Epidermal melanocyte (primary cell): ENCODE results near the gene FMR1NB.

Experiments used
- DNase-seq: peaks from one replicate; pipeline ENCODE4 v3.0.0; 2011; ENCODE audit warnings: low spot score; ENCODE audit not compliant: insufficient read length

FMR1NB gene, protein sequence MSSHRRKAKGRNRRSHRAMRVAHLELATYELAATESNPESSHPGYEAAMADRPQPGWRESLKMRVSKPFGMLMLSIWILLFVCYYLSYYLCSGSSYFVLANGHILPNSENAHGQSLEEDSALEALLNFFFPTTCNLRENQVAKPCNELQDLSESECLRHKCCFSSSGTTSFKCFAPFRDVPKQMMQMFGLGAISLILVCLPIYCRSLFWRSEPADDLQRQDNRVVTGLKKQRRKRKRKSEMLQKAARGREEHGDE

DNA sequence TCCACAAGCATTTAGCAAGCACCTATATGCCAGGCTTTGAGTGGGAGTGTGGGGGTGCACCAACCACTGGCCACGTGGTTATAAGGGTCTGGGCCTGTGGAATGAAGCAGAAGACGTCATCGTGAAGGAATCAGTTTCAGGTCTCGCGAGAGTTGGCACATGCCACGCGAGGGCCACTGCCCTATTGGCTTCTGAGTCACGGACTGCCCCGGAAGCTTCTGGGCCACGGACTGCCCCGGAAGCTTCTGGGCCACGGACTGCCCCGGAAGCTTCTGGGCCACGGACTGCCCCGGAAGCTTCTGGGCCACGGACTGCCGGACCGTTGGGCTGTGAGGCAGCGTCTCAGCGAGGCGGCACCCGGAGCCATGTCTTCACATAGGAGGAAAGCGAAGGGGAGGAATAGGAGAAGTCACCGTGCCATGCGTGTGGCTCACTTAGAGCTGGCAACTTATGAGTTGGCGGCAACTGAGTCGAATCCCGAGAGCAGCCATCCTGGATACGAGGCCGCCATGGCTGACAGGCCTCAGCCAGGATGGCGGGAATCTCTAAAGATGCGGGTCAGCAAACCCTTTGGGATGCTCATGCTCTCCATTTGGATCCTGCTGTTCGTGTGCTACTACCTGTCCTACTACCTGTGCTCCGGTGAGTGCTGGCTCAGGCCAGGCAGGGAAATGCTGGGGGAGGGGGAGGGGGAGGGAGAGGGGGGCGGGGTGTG is at the start of gene FMR1NB:
Gene FMR1NB (plus strand): TSS at position 300 of the 715 bp plus-strand sequence. CDS start 66 bp downstream, at position 366.
- DNase-seq = no peak

DNA sequence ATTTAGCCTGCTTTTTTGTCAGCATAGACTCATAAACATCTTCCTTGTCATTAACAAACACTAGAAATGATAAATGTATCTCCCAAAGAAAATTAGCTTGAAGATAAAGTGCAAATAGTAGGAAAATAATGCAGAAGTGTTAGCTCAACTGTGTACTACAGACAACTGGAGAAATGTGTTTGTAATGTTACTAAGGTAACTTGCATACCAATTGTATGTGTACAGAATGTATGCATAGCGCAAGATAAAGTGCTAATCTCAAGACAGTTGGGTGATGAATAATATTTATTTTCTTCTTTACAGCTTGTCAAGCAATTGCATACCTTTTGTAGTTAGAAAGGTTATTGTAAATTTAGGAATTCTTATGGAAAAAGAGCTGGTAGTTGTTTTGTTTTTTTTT is 47.3 kb upstream of the FMR1NB start:
- no peak for DNase-seq

DNA sequence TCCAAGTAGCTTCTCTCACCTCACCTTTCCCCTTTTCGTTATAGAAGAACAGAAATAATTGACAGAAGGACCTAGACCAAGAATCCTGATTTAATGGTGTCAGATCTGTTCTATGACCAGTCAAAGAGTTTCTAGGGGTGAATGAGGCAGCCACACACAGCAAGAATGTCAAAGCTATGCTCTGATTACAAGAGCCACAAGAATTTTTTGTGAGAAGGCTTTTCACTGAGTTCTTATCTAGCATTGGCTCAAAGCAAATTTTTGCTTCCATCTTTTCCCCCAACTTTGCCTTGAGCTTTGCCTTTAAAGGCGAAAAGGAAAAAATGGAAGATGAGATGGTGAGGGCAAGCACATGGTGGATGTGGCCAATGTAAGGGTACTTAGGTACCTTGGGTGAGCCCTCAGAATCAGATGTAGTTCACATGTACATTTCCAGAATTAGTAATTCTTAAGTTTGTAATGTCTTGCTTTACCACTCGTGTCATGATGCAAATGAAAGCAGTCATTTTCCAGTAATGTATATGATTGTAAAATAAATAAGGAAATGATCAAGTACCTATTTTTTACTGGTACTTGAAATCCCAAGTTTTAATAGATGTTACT is 45.9 kb upstream of the FMR1NB start:
- no peak for DNase-seq

DNA sequence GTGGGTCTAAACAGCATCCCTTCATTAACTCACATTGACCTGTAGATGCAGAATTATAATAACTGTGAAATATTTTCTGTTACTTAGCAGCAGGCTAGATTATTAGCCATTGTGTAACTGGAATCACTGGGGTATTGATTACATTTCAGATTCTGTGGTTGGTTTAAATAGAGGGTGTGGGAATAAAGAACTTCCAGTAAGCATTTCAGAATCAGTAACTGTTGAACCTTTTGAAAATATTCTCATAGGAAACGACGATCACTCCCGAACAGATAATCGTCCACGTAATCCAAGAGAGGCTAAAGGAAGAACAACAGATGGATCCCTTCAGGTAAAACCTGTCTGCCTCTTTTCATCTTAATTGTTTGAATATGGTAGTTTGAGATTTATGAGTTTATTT is 35.9 kb upstream of the FMR1NB start:
- no peak for DNase-seq

DNA sequence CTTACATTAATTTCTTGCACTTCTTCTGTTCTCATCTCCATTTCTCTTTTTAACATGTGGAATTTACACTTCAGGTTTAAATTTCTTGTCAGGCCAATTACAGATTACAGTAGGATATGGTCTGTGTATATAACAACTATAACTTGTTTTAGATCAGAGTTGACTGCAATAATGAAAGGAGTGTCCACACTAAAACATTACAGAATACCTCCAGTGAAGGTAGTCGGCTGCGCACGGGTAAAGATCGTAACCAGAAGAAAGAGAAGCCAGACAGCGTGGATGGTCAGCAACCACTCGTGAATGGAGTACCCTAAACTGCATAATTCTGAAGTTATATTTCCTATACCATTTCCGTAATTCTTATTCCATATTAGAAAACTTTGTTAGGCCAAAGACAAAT is 32.6 kb upstream of the FMR1NB start:
- no peak for DNase-seq

DNA sequence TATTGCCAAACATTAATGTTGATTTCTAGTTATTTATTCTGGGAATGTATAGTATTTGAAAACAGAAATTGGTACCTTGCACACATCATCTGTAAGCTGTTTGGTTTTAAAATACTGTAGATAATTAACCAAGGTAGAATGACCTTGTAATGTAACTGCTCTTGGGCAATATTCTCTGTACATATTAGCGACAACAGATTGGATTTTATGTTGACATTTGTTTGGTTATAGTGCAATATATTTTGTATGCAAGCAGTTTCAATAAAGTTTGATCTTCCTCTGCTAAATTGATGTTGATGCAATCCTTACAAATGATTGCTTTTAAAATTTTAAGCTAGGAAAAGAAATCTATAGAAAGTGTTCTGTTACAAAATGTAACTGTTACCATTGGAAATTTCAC is 30.8 kb upstream of the FMR1NB start:
- no peak for DNase-seq

DNA sequence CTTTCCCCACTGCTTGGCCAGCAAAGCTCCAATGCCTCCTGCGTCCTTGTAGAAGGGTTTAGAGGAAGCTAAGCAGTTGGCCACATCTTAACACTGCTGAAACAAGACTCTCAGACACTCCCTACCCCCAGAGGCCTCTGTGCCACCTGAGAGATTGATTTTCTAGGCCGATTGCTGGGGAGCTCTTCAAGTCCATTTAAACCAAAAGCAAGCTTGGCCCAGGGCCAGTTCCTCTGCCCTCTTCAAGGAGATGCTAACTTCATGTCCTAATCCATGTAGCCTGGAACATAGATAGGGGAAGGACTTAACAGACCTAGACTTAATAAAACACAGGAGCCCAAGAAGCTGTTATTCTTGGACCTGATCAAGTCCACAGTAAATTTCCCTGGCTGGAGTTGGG is 27.2 kb upstream of the FMR1NB start:
- DNase-seq = no peak

DNA sequence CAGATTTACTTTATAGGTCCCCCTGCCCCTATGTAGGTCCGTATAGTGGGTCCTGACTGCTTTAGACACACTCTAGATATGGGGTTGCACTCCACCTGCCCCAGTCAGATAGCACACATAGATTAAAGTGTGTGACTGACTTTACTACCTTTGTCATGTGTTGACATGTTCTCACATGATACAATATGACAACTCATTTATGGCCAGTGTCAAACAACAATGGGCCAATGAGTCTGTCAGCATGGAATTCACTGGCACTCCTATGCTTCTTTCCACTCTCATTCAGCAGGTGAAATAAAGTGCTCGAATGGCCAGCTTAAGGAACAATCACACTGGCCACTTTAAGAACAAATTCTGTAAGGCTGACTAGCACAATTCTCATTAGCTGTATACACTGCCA is 23.8 kb upstream of the FMR1NB start:
- no peak for DNase-seq

DNA sequence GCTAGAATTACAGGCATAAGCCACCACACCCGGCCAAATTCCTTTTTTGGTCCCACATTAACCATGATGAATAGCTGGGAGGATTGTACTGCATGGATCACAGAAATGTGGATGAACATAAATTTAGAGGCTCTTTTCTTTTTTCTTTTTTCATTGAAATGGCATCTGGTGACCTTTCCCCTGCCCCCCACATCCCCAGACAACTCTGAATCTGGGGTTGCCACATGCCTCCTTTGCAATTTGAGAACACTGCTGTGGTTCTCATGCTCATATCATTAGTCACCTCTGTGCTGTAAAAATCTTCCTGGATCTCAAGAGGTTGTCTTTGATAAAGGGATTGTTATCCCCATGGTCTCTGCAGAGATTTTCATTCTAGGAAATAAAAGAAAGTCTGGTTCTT is 22.8 kb upstream of the FMR1NB start:
- no peak for DNase-seq

DNA sequence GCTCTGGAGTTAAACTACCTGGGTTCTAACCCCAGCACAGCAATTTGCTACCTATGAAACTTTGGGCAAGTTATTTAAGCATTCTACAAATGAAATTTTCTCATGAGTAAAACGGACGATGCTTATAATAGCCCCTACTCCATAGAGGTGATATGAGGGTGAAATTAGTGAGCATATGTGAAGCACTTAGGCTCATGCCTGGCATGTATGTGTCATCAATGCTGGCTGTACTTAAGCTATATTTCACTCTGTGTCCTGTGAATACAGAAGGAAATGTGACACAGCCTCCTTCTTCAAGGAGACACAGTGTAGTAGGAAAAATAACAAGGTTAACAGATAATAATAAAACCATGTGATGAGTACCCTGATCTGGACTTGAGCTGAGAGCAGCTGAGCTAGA is 20.4 kb upstream of the FMR1NB start:
- no peak for DNase-seq

DNA sequence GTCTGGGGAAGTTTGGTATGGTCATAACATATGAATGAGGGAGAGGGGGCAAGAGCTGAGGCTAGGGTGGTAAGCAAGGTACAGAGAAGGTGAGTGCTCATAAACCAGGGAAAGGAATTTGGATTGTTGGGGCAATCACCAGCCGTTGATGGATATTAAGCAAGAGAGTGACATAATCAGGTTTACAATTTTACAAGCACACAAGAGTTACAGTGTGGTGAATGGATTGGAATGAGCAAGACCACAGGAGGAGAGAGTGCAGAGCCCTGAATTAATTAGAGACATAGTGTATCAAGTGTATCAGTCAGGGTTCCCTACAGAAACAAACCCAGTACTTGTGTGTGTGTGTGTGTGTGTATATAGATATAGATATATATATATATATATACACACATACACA is 18.7 kb upstream of the FMR1NB start:
- DNase-seq = no peak

DNA sequence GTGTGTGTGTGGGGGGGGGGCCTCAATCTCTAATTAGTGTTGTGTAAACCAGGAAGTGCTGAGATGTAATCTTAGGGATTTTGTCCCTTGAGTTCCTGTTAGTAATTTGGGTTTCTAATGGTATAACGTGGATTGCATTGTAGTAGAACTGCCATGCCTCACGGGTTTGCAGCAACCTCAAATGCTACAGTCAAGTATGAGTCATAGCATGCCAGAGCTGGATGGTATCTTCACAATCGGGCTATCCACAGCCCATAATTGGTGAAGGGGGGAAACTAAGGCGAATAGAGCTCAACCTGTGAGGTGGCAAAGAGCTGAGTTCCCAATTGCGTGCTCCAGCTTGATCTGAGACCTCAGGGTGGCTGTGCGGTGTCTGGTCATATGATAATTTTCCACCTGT is 2.2 kb upstream of the FMR1NB start:
- DNase-seq = no peak

DNA sequence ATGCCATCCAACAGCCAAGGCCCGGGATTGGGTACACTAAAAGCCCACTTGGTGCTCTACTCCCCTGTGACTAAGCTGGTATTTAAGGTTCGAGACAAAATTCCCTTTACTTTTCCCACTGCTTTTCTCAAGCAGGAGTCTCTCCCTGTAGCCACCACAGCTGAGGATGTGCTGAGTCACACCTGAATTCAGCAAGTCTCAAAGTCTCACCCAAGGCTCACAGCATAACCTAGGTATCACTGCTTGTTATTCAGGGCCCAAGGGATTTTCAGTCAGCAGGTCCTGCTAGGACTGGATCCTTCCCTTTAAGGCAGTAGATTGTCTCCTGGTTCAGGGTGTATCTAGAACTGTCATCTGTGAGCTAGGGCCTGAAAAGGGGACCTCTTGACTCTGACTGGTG is 39.2 kb downstream of the FMR1NB start:
- no peak for DNase-seq

DNA sequence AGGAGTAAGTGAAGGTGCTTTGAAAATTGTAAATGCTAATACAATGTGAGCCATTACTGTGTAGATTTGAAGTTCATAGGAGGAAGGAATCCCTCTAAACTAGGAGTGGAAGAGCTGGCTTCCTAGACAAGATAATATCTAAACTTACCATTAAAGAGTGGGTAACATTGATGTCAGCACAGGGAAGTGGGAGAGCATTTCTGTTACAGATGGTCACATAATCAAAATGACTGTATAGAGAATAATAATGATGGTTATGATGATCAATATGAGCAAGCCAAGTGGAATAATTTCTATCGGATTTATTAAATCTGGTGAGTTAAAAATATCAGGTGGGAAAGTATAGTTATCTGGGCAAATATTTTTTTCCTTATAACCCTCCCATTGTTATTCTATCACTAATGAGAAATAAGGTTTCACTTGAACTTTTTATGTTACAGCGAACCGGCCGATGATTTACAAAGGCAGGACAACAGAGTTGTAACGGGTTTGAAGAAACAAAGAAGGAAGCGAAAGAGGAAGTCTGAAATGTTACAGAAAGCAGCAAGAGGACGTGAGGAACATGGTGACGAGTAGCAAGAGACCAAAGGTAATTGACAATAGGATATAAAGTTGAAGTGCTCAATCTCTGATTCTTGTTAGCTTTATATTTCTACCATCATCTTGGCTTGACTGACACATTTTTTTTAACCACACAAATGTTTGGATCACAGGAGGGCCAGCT is 43.5 kb downstream of the FMR1NB start:
- DNase-seq = no peak

DNA sequence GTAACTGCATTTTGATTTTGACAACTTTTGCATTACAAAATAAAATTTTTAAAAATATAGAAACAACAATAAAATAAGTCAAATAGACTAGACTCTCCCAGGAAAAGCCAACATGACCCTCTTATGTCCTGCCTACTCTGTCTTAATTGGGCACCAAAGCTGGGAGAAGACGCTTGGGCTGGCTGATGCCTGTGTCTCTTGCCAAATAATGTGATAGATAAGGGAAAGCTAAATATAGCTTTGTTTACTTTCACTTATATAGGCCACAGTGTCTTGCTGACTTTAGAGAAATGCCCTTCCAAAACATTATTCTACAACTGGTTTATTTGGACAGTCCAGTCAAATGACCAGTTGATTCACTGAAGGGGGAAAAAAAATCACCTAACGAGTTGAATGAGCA is 54.2 kb downstream of the FMR1NB start:
- no peak for DNase-seq

DNA sequence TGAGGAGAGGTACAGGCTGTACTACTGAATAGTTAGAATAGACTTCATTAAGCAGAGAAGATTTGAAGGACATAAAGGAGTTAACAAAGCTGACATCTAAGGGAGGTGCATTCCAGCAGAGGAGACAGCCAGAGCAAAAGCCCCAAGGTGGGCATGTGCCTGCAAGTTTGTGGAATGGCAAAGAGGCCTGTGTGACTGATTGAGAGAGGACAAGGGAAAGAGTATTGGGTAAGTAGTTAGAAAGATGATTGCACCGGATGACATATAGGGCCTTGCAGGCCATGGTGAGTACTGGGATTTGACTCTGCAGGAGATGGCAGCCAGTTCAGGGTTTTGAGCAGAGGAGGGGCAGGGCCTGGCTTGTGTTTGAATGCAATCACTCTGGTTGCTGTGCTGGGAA is 55.9 kb downstream of the FMR1NB start:
- no peak for DNase-seq

DNA sequence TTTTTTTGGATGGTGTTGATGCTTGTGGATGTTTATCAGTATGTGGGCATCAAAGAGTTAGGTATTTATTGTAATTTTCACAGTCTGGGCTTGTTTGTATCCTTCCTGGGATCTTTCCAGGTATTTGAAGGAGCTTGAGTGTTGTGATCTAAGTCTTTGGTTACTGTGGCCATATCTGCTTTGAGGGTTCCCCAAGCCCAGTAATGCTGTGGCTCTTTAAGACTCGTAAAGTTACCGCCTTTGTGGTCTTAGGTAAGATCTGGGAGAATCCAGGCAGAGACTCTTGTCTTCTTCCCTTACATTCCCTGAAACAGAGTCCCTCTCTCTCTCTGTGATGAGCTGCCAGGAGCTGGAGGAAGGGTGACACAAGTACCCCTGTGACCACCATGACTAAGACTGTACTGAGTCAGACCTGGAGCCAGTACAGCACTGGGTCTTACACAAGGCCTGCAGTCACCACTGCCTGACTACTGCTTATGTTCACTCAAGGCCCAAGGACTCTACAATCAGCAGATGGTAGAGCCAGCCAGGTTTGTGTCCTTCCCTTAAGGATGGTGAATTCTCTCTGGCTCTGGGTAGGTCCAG is 62.2 kb downstream of the FMR1NB start:
- no peak for DNase-seq

DNA sequence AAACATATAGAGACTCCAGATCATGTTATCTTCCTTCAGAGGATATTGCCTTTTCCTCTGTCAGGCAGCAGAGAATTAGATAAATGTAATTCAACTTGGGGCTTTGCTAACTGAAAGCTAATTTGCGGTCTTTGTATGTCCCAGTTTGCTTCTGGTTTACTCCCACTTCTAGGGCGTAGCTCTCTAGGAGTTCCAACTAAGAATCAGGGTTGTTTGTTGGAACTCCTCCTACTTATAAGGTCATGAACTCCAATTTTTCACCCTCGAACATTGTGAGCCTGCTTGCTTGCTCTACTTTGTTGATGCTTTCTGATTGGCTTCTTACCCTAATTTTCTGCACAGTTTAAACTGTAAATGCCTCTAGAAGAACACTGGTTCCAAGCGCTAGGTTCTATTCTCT is 66.1 kb downstream of the FMR1NB start:
- DNase-seq = no peak

DNA sequence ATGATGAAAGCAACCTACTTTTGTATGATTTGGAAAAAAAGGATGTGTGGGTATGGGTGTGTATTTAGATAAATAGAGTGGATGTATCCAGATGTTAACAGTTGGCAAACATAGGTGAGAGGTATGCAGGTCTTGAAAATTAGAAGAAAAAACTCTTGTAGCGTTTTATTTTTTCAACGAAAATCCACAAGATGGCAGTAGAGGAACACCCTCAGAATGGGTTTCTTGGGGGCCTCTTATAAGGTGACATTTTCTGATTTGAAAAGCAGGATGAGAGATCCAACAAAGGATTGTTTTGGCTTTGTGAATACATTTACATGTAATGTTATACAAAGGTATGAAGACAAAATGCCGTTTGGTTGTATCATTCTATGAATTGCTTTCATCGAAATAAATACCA is 68.3 kb downstream of the FMR1NB start:
- DNase-seq = no peak

DNA sequence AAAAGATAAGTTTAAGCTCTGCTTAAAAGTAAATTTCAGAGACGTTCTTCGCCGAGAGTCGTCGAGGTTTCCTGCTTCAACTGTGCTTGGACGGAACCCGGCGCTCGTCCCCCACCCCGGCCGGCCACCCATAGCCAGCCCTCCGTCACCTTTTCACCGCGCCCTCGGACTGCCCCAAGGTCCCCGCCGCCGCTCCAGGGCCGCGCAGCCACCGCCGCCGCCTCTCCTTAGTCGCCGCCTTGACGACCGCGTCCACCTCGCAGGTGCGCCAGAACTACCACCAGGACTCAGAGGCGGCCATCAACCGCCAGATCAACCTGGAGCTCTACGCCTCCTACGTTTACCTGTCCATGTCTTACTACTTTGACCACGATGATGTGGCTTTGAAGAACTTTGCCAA is 70.8 kb downstream of the FMR1NB start:
- no peak for DNase-seq

DNA sequence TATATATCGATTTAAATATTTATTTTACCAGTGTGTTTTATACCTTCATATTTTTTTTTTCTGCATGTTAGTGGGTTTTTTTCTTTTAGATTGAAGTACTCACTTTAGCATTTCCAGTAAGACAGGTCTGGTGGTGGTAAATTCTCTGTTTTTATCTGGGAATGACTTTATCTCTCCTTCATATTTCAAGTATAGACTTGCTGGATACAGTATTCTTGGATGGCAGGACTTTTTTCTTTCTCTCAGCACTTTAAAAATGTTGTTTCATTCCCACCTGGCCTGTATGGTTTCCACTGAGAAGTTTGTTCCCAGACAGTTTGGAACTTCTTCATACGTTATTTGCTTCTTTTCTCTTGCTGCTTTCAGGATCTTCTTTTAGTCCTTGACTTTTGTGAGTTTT is 86.1 kb downstream of the FMR1NB start:
- DNase-seq = no peak
